Colonic mucosa (tissue), 4 donors: ENCODE data around the gene ZFAND5. TPM values are rescaled to one million over a fixed set of nuclear protein-coding genes. Genes with fewer than 3 reads are reported as not detected.
A peak's percentile ranks its signal among the peaks of the same experiment; 100 is the strongest.

Experiments used
- DNase-seq: peaks from one replicate; pipeline ENCODE4 v3.0.0-alpha.2; 2020
- H3K27ac ChIP-seq: fragments of 200-600 bp; one replicate; pipeline ENCODE4 v1.8.0; 2021
- H3K27me3 ChIP-seq: fragments of 200-600 bp; one replicate; pipeline ENCODE4 v1.8.0; 2021
- H3K36me3 ChIP-seq: fragments of 200-600 bp; one replicate; pipeline ENCODE4 v1.8.0; 2021
- H3K4me1 ChIP-seq: fragments of 200-600 bp; one replicate; pipeline ENCODE4 v1.8.0; 2021; ENCODE audit warnings: mild to moderate bottlenecking
- H3K4me3 ChIP-seq: fragments of 200-600 bp; one replicate; pipeline ENCODE4 v1.8.0; 2021
- H3K9ac ChIP-seq, 2 donors: one replicate each; pipeline ENCODE4 v1.7.0; 2013; ENCODE audit warnings: control low read depth in 2 of 2, low read depth in 2 of 2, low read length in 2 of 2
- H3K9me3 ChIP-seq: fragments of 200-600 bp; one replicate; pipeline ENCODE4 v1.8.0; 2021
- intact Hi-C: fragments of 100-400 bp; cut with DNase I; formaldehyde crosslinking; loops from one replicate; pipeline ENCODE4 v1.14.1; 2022
- total RNA-seq, 2 donors: library from RNA; stranded (reverse); fragmentation: NEBNext Ultra II Directional in 1 of 2; extraction: Animal tissue kit (Norgen Biotek cat#: 25700) in 1 of 2; gene quantifications; one replicate each; pipeline ENCODE4 v1.2.1, GENCODE V29; 2021
- TF ChIP-seq, protein P1 (sequence below): fragments of 200-600 bp; IDR thresholded peaks from one replicate; pipeline ENCODE4 v1.8.0; 2022; ENCODE audit warnings: antibody characterized with exemption, mild to moderate bottlenecking
- donor health status: healthy.
- donor health status: DM: no; HTN: no; CAD: no.
- donor health status: DM: no; HTN: no; CAD: no.

ZFAND5 gene
- total RNA-seq, 2 donors from 2014 or later = 86.9 to 164 TPM

DNA sequence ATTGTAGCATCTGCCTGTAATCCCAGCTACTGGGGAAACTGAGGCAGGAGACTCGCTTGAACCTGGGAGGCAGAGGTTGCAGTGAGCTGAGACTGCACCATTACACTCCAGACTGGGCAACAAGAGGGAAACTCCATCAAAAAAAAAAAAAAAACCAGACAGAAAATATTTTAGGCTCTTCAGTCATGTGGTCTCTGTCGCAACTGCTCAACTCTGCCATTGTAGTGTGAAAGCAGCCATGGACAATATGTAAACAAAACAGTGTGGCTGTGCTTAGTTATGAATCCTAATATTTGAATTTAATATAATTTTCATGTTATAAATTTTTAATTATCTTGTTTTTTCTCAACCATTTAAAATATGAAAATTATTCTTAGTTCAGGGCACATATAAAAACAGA, 38.4 kb downstream of the ZFAND5 start:
- intact Hi-C loops = no loop called here
- no peak overlapping the region for H3K9ac ChIP-seq
- no peaks in the 10 kb centered on the region for H3K36me3 ChIP-seq
- no peak overlapping the region for H3K4me3 ChIP-seq
- H3K9me3 ChIP-seq = no peaks in the 10 kb centered on the region
- H3K27me3 ChIP-seq = no peaks in the 10 kb centered on the region
- TF ChIP-seq, protein P1, sequence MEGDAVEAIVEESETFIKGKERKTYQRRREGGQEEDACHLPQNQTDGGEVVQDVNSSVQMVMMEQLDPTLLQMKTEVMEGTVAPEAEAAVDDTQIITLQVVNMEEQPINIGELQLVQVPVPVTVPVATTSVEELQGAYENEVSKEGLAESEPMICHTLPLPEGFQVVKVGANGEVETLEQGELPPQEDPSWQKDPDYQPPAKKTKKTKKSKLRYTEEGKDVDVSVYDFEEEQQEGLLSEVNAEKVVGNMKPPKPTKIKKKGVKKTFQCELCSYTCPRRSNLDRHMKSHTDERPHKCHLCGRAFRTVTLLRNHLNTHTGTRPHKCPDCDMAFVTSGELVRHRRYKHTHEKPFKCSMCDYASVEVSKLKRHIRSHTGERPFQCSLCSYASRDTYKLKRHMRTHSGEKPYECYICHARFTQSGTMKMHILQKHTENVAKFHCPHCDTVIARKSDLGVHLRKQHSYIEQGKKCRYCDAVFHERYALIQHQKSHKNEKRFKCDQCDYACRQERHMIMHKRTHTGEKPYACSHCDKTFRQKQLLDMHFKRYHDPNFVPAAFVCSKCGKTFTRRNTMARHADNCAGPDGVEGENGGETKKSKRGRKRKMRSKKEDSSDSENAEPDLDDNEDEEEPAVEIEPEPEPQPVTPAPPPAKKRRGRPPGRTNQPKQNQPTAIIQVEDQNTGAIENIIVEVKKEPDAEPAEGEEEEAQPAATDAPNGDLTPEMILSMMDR = no peak
- no peak for DNase-seq
- no peaks in the 10 kb centered on the region for H3K4me1 ChIP-seq
- H3K27ac ChIP-seq = no peak overlapping the region

DNA sequence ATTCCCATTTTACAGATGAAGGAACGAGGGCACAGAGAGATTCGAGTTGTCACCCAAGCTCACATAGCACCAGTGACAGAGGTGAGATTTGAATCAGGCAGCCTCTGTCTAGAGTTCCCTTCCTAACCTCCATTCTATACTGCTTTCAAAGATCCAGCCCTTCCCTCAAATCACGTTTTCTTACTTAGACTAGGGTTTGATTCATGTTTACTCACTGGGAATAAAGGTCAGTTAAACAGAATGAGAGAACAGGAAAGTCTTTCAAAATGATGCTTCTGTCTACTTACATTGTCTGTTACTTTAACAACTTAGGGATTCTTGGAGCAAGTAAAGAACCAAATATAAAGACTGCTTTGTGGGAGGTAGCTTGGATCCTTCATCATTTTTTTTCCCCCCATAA, 40.0 kb downstream of the ZFAND5 start:
- Histone ChIP-seq H3K4me3 (no peak overlapping the region), H3K4me1 (no peaks in the 10 kb centered on the region), H3K9ac (no peak overlapping the region), H3K36me3 (no peaks in the 10 kb centered on the region), H3K9me3 (no peaks in the 10 kb centered on the region), H3K27ac (no peak overlapping the region), H3K27me3 (no peaks in the 10 kb centered on the region)
- TF ChIP-seq, protein P1 = no peak
- intact Hi-C loops = no loop called here
- DNase-seq = no peak

DNA sequence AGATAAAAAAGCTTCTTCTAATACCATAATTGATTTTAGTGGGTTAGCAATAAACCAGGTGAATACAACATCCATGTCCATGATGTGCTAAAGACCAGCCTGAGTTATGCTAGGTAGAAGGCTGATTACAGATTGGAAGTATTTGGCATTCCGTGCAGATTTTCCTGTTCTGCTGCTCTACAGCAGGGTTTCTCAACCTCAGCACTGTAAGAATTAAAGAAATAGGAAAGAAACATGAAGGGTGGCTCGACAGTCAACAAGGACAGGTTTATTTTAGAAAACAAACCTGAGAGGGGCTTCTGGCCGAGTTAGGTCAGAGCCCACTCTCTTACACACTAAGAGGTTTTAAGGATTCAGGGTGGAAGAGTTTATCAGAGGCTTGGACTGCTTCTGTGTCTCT, 42.3 kb downstream of the ZFAND5 start:
- H3K9ac ChIP-seq = no peak overlapping the region
- intact Hi-C loops = no loop called here
- DNase-seq = no peak
- H3K9me3 ChIP-seq = no peaks in the 10 kb centered on the region
- TF ChIP-seq, protein P1 = no peak
- H3K4me3 ChIP-seq = no peak overlapping the region
- H3K27me3 ChIP-seq = no peaks in the 10 kb centered on the region
- H3K36me3 ChIP-seq = no peaks in the 10 kb centered on the region
- H3K27ac ChIP-seq = no peak overlapping the region
- H3K4me1 ChIP-seq = no peaks in the 10 kb centered on the region

DNA sequence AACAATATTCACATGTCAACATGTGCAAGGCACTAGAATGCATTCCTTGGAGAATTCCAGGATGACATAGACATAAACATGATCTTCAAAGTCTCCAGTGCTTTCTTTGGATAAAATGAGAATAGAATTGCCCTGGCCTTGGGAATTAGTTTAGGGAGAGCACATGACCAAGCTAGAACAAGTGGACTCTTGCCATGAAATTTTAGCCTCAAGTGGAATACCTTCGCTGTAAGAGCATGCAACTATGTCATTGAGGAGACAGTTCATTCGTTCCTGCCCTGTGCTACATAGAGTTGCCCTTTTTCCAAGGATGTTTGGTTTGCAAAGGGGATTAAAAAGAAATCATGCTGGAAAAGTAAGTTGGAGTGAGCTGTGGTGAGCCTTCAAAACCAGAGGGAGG, 42.7 kb downstream of the ZFAND5 start:
- no peaks in the 10 kb centered on the region for H3K9me3 ChIP-seq
- intact Hi-C loops = no loop called here
- no peak overlapping the region for H3K9ac ChIP-seq
- H3K4me3 ChIP-seq = no peak overlapping the region
- H3K27ac ChIP-seq = no peak overlapping the region
- no peaks in the 10 kb centered on the region for H3K36me3 ChIP-seq
- no peaks in the 10 kb centered on the region for H3K4me1 ChIP-seq
- TF ChIP-seq, protein P1 = no peak
- no peaks in the 10 kb centered on the region for H3K27me3 ChIP-seq
- no peak for DNase-seq

DNA sequence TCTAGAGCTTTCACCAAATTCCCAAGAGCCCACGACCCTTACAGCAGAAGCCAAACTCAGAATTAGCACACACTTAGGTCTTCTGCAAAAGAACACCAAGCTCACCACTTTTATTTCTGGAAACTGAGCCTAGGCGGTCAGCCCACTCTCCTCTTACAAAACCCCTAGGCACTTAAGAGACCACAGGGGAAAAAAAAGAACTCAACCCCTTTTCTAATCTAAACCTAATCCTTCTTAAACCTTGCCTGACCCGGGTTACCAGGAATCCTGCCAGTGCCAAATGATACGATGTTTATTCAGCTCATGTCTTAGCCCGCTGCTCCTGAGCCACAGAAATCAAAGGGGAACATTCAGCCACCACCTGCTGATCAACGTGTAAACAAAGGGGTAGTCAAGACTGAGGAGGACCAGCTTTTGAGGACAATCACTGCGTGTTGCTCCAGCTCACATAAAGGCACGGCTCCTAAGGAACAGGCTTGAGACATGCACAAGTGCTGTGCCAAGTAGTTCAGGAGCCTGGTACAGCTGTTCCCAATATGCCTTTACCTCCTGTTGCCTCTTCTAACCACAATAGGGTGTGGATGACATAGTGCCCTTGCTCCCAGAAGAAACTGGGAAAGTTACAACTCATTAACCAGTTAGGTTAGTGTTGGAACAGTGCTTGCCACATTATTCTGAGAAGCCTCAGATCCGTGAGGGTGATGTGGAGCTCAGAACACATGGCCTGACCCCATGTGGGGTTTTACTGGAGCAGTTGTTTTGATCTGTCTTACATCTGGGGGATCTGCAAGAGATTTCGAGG, 49.3 kb downstream of the ZFAND5 start:
- Histone ChIP-seq H3K27ac (peak overlapping the region; percentile 70), H3K27me3 (no peaks in the 10 kb centered on the region), H3K4me1 (no peaks in the 10 kb centered on the region), H3K9me3 (no peaks in the 10 kb centered on the region), H3K9ac (peak overlapping the region in 1 of 2 donors; percentile 7), H3K36me3 (no peaks in the 10 kb centered on the region), H3K4me3 (no peak overlapping the region)
- DNase-seq = peak; percentile 73
- intact Hi-C loops = no loop called here
- TF ChIP-seq, protein P1 = no peak
